GM13977 (cell line): Measurements from ENCODE around the gene IL37.

Experiments used
- DNase-seq: peaks from one replicate; pipeline ENCODE4 v3.0.0; 2012; ENCODE audit warnings: low spot score
- in situ Hi-C: fragments of 300-500 bp; cut with MboI; formaldehyde crosslinking; loops from one replicate; pipeline ENCODE4 v1.12.0; 2022; ENCODE audit warnings: low sequenced_read_pairs, low pct_unique_long_range_greater_than_20kb, mixed read lengths, inconsistent platforms; ENCODE audit not compliant: unreplicated experiment
- TF ChIP-seq, protein P1 (sequence below): IDR thresholded peaks from 2 replicates; pipeline ENCODE4 v1.5.1; 2012; ENCODE audit warnings: mild to moderate bottlenecking, control low read depth; ENCODE audit not compliant: insufficient read depth; ENCODE audit errors: extremely low read depth, missing control alignments

Gene IL37

DNA sequence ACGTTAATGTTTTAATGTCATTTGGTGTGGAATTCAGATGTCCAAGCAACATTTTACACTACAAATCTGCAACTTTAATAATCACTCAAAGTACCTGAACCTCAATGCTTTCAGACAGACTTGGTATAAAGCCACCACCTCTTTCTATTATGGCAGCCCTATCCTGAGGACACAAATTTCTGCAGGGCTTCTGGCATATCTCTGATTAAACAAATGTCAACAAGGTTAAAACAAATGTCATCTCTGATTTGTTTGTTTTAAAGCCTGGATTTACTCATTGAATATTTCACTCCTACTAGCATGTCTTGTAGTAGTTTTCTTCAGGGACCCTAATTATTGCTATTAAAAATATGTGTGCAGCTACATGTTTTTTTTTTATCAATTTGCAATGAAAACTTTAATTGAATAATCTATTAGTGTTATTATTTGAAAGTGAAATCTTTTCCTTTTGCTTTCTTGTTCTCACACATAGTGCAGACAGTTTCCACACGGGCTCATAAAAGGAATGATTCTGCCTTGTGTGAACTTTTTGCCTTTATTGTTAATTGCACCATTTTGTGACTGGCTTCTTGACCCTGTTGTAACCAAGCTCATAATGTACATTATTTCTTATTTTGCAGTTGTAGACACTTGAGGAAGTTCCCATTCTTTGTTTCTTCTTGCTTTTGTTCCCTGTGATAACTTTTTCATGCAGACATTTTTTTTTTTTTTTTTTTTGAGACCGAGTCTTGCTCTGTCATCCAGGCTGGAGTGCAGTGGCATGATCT is 30.1 kb downstream of the IL37 start:
- TF ChIP-seq, protein P1, sequence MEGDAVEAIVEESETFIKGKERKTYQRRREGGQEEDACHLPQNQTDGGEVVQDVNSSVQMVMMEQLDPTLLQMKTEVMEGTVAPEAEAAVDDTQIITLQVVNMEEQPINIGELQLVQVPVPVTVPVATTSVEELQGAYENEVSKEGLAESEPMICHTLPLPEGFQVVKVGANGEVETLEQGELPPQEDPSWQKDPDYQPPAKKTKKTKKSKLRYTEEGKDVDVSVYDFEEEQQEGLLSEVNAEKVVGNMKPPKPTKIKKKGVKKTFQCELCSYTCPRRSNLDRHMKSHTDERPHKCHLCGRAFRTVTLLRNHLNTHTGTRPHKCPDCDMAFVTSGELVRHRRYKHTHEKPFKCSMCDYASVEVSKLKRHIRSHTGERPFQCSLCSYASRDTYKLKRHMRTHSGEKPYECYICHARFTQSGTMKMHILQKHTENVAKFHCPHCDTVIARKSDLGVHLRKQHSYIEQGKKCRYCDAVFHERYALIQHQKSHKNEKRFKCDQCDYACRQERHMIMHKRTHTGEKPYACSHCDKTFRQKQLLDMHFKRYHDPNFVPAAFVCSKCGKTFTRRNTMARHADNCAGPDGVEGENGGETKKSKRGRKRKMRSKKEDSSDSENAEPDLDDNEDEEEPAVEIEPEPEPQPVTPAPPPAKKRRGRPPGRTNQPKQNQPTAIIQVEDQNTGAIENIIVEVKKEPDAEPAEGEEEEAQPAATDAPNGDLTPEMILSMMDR, result no peak
- in situ Hi-C loops, result loop anchor here (10.0 to 25.0 kb wide), 2 partner anchors 196 to 329 kb away; no protein-coding TSS in a partner anchor
- no peak for DNase-seq

DNA sequence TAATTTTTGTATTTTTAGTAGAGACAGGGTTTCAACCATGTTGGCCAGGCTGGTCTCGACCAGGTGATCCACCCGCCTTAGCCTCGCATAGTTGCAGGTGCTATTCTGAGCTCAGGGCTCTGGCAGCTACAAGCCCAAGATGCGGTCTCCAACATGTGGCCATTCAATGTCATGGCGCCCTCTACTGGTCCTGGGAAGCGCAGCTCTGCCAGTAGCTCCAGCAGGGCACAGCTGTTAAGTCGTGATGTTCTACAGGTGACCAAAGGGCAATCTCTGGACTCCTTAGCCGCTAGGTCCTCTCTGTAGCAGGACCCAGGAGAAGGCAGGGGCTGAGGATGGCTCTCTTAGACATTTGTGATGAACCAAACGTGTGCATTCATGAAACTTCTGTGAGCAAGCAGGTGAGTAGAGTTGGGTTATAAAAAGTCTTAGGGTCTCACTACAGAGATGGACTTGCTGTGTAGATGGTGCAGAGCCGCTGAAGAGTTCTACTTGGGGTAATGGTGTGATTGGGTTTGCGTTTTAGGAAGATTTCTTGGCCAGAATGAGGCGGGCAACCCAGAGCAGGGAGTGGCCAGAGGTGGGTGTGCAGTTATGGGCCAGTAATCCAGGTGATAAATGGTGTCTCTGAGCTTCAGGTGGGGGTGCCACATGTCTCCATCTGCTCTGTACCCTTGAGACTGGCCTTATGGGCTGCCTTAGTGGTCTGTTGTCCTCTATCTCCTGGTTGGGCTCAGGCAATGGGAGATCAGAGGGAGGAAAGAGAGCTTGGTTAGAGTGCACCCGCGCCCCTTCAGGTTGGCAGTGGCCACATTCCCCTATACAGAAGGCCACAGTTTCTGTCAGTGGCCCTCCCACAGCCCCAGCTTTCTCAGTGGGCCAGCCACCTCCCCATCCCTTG is 31.0 kb downstream of the IL37 start:
- TF ChIP-seq, protein P1, result peak; percentile 98
- in situ Hi-C loops, result loop anchor here (10.0 to 25.0 kb wide), 2 partner anchors 197 to 330 kb away; no protein-coding TSS in a partner anchor
- peak; percentile 69 for DNase-seq

DNA sequence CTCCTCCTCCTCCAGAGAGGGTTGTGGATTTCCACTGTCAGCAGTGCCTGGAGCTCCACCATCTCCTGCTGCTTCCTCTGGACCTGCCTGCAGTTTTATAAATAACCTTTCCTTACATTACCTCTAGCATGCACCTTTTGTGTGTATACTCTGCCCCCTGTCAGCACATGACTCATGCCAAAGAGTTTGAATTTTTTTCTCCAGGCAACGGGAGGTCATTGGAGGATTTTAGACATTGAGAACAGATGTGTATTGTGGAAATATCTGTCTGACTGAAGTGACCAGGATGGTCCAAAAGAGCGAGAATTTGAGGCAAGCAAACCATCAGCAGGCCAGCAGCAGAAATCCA is 31.7 kb downstream of the IL37 start:
- DNase-seq, result no peak
- in situ Hi-C loops, result loop anchor here (10.0 to 25.0 kb wide), 2 partner anchors 198 to 330 kb away; no protein-coding TSS in a partner anchor

DNA sequence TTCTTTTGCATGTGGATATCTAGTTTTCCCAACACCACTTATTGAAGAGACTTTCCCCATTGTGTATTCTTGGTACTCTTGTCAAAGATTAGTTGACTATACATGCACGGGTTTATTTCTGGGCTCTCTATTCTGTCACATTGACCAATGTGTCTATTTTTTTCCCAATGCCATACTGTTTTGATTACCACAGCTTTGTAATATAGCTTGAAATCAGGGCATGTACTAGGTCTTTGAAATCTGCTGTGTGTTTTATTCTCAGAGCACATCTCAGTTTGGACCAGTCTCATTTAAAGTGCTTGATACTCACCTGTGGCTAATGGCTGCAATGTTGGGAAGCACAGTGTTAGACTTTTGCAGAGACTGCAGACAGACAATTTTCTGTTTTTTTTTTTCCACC is 34.0 kb downstream of the IL37 start:
- in situ Hi-C loops, result loop anchor here (10.0 to 25.0 kb wide), 2 partner anchors 200 to 333 kb away; no protein-coding TSS in a partner anchor
- TF ChIP-seq, protein P1, result no peak
- no peak for DNase-seq

More for the DNA sequence above, 31.7 kb downstream of the IL37 start:
- TF ChIP-seq, protein P1, result no peak

DNA sequence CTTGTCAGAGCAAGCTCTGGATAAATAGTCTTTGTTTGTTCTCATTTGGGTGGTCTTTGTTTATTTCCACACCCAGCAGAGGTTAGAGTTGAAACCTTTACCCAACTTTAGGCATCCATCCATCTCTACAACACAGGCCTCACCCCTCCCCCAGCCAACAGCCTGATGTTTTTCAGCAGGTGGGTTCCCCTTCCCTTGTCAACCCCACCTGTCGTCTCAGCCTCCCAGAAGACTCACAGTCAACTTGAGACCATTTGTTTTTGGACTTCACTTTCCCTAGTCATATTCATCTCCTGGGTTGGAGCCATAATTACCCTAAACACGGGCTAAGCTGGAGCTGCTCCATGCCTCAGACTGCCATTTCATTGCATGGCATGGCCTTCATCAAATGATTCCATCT is 35.1 kb downstream of the IL37 start:
- DNase-seq, result no peak
- in situ Hi-C loops, result loop anchor here (10.0 to 25.0 kb wide), 2 partner anchors 201 to 334 kb away; no protein-coding TSS in a partner anchor
- TF ChIP-seq, protein P1, result no peak

DNA sequence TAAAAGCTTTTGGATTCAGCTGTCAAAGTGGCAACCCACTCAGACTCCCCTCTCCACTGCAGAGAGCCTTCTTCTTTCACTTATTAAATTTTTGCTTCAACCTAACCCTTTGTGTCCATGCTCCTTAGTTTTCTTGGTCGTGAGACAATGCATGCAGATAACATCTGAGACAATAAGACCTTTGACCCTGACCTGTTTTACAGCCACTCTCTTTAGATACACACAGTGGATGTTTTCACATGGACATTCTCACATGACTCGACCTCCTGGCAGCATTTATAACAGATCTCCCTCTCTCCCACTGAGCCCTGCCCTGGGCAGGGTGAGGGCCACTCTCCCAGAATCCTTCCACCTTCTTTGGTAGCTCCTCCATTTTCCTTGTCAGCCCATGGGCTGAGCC is 36.4 kb downstream of the IL37 start:
- DNase-seq, result no peak
- TF ChIP-seq, protein P1, result no peak
- in situ Hi-C loops, result loop anchor here (10.0 to 25.0 kb wide), 2 partner anchors 203 to 335 kb away; no protein-coding TSS in a partner anchor
